Bronchial epithelial cell (primary cell): ENCODE measurements around the gene MYH10. TPM values are rescaled to one million over a fixed set of nuclear protein-coding genes. Genes with fewer than 3 reads are reported as not detected.
A peak's percentile ranks its signal among the peaks of the same experiment; 100 is the strongest.

Experiments used
- DNase-seq: peaks from one replicate; pipeline ENCODE4 v3.0.0-alpha.2; 2010; ENCODE audit warnings: low read depth
- FAIRE-seq: peaks from 2 replicates; lab custom pipeline; 2011; peaks lifted over from hg19 to GRCh38; lab: Jason Lieb, UNC
- H3K27me3 ChIP-seq: 2 replicates; pipeline ENCODE4 v1.5.1; 2011; ENCODE audit warnings: low read length; ENCODE audit not compliant: control insufficient read depth, insufficient read depth
- H3K36me3 ChIP-seq: 2 replicates; pipeline ENCODE4 v1.5.1; 2011; ENCODE audit warnings: low read length; ENCODE audit not compliant: control insufficient read depth, insufficient read depth
- H3K4me3 ChIP-seq: 2 replicates; pipeline ENCODE4 v1.5.1; 2011; ENCODE audit warnings: mild to moderate bottlenecking, low read depth, low read length, control low read depth
- CTCF ChIP-seq: IDR thresholded peaks from 2 replicates; pipeline ENCODE4 v1.5.1; 2011; ENCODE audit warnings: mild to moderate bottlenecking, moderate library complexity, low read length, control low read depth, inconsistent platforms; ENCODE audit not compliant: insufficient read depth, severe bottlenecking
- total RNA-seq: library from RNA; depleted of rRNA; stranded (reverse); fragments of >200 nt; gene quantifications from 2 replicates; pipeline ENCODE4 v1.2.1, GENCODE V29; 2014

The MYH10 gene
- total RNA-seq, 1 donor from 2014 or later, result 31.6 TPM

DNA sequence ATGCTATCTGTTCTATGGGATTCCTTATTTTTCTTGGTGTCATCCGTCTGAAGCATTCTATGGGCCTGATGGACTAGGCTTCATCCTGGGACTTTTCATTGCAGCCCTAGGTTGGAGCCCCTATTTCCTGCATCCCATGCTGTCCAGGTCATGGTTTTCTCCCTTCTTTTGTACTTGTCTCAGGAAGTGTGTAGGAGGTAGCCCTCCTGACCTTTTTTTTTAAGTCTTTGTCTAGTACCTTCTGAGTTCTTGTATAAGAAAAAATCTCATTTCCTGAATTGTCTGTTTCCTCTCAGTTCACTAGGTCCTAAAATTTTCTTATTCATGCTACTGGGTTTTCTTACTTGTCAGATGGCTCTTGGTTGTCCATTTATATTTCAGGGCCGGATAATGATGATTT is 188.8 kb downstream of the MYH10 start:
- H3K4me3 ChIP-seq, result no peak overlapping the region
- FAIRE-seq (no peak), DNase-seq (no peak)
- peaks cover 11% of the 10 kb centered on the region for H3K36me3 ChIP-seq
- H3K27me3 ChIP-seq, result no peaks in the 10 kb centered on the region
- no peak for TF ChIP-seq CTCF

DNA sequence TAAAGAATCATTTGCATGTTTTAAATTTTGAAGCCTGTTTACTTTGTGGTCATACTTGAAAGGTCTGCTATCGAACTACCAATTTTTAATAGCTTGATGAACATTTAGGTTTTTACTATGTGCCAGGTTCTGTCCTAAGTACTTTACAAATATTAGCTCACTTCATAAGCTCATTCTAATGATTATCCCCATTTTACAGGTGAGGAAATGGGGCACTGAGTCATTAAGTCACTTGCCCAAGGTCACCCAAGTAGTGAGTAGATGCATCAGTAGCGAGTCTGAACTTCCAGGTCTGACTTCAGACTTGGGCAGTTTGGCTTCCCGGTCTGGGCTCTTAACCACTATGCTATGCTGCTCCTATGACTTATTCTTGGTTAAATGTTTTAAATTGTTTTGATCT is 190.8 kb downstream of the MYH10 start:
- peaks cover 4% of the 10 kb centered on the region for H3K36me3 ChIP-seq
- TF ChIP-seq CTCF, result no peak
- FAIRE-seq (no peak), DNase-seq (no peak)
- H3K27me3 ChIP-seq, result no peaks in the 10 kb centered on the region
- H3K4me3 ChIP-seq, result no peak overlapping the region

DNA sequence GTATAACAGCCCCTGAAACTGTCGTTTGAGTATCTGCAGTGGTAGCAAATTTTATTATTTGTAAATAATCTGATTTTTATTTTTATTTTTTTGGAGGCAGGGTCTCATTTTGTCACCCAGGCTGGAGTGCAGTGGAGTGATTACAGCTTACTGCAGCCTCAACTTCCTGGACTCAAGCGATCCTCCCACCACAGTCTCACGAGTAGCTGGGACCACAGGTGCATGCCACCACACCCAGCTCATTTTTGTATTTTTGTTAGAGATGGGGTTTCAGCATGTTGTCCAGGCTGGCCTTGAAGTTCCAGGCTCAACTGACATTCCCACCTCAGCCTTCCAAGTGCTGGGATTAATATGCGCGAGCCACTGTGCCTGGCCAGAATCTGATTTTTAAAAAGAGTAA is 192.1 kb downstream of the MYH10 start:
- FAIRE-seq (no peak), DNase-seq (no peak)
- Histone ChIP-seq H3K36me3 (peaks cover 2% of the 10 kb centered on the region), H3K27me3 (no peaks in the 10 kb centered on the region), H3K4me3 (no peak overlapping the region)
- TF ChIP-seq CTCF, result no peak

- Histone ChIP-seq H3K36me3 (peaks cover 2% of the 10 kb centered on the region), H3K27me3 (no peaks in the 10 kb centered on the region), H3K4me3 (peak overlapping the region; percentile 92)
- FAIRE-seq, result no peak
- no peak for DNase-seq
- TF ChIP-seq CTCF, result no peak
Observed at GRCh38 chr17:8436844-8437171, 193.7 kb downstream of the MYH10 start.

DNA sequence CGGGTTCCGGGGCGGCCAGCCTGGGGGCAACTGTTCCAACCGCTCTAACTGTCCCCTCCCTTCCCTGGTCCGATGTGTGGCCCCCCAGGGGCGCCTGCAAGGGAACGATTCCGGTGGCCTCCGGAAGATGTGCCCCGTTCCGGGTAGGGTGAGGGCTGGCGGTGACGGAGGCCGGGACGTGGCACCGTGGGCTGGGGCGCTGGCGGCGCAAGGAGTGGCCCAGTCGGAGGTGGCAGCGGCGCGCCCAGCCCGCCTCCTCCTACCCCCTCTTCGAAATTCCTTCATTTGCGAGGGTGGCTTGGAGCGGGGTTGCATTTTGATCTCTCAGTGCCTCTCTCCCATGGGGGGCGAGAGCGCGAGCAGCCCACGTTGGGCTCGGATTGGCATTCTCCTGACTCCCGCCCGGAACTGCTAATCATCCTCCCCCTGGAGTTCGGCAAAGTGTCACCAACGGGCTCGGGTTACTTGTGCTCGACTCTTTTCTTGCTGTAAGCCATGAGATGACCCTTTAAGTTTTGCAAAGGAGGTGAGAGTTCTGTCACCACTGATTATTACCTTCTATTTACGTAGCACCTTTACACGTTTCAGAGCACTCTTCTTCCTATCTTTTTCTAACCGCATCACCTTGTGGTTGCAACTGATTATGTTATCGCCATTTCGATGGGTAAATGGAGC is 194.2 kb downstream of the MYH10 start:
- no peaks in the 10 kb centered on the region for H3K27me3 ChIP-seq
- peak; percentile 40 for DNase-seq
- H3K4me3 ChIP-seq, result peak overlapping the region; percentile 92
- FAIRE-seq, result no peak
- TF ChIP-seq CTCF, result no peak
- peaks cover 2% of the 10 kb centered on the region for H3K36me3 ChIP-seq
